H1 (cell line): ENCODE data around the gene PTTG1IP. TPM values are rescaled to one million over a fixed set of nuclear protein-coding genes. Genes with fewer than 3 reads are reported as not detected.
A peak's percentile ranks its signal among the peaks of the same experiment; 100 is the strongest.

ENCODE experiments used
- CTCF ChIA-PET: fragments of 300-600 bp; sonication (Branson Sonifier 250); formaldehyde crosslinking; loops from one replicate; lab custom pipeline; 2021; ENCODE audit not compliant: partially characterized antibody; lab: Charles Lee
- POLR2A ChIA-PET: fragments of 300-600 bp; sonication (Branson Sonifier 250); formaldehyde crosslinking; loops from one replicate; lab custom pipeline; 2021; ENCODE audit warnings: inconsistent platforms; ENCODE audit not compliant: partially characterized antibody; lab: Charles Lee
- DNase-seq, 2 experiments: peaks; one replicate each; pipeline versions ENCODE4 v3.0.0 to v3.0.0-alpha.2; 2010 to 2022; ENCODE audit warnings: low spot score in 2 of 2, low read depth in 1 of 2, mixed read lengths in 1 of 2
- FAIRE-seq: peaks from 2 replicates; lab custom pipeline; 2011; peaks lifted over from hg19 to GRCh38; lab: Jason Lieb, UNC
- H2AFZ ChIP-seq: 2 replicates; pipeline ENCODE4 v1.8.1; 2012; ENCODE audit warnings: low read length, inconsistent platforms
- H2AK5ac ChIP-seq: 2 replicates; pipeline ENCODE4 v1.6.1; 2013; ENCODE audit warnings: low read depth, low read length
- H2BK120ac ChIP-seq: replicated peaks from 2 replicates; pipeline ENCODE3; 2013; ENCODE audit warnings: low read depth, low read length, inconsistent platforms
- H2BK12ac ChIP-seq: 2 replicates; pipeline ENCODE4 v1.6.1; 2013; ENCODE audit warnings: low read depth, low read length
- H2BK15ac ChIP-seq: 2 replicates; pipeline ENCODE4 v1.6.1; 2013; ENCODE audit warnings: low read length
- H2BK20ac ChIP-seq: 2 replicates; pipeline ENCODE4 v1.6.1; 2013; ENCODE audit warnings: low read length
- H2BK5ac ChIP-seq: 2 replicates; pipeline ENCODE4 v1.6.1; 2013; ENCODE audit warnings: low read depth, low read length
- H3K14ac ChIP-seq: 2 replicates; pipeline ENCODE4 v1.6.1; 2013; ENCODE audit warnings: inconsistent platforms; ENCODE audit not compliant: insufficient read length
- H3K18ac ChIP-seq: 2 replicates; pipeline ENCODE4 v1.6.1; 2013; ENCODE audit warnings: low read length; ENCODE audit errors: extremely low read depth
- H3K23ac ChIP-seq: 2 replicates; pipeline ENCODE4 v1.6.1; 2013; ENCODE audit warnings: inconsistent platforms; ENCODE audit not compliant: insufficient read length
- H3K23me2 ChIP-seq: 2 replicates; pipeline ENCODE4 v1.6.1; 2013; ENCODE audit warnings: low read depth, low read length
- H3K27ac ChIP-seq: 2 replicates; pipeline ENCODE4 v1.6.1; 2011; ENCODE audit warnings: low read depth, low read length, inconsistent platforms
- H3K27me3 ChIP-seq, 4 experiments: replicated peaks in 1 of 4; 1 replicate in 1 of 4; 2 replicates in 3 of 4; pipeline versions ENCODE4 v1.6.1 to v1.8.1; 2011 to 2013; ENCODE audit warnings: low read length in 3 of 4, mild to moderate bottlenecking in 3 of 4, inconsistent platforms in 2 of 4, mixed read lengths in 2 of 4, moderate library complexity in 1 of 4; ENCODE audit not compliant: control insufficient read depth in 3 of 4, insufficient read depth in 3 of 4; ENCODE audit errors: extremely low read depth in 1 of 4
- H3K36me3 ChIP-seq, 4 experiments: 2 replicates each; pipeline versions ENCODE4 v1.6.1 to v1.8.1; 2011 to 2013; ENCODE audit warnings: mild to moderate bottlenecking in 4 of 4, low read length in 3 of 4, moderate library complexity in 2 of 4, control low read depth in 1 of 4, inconsistent platforms in 1 of 4; ENCODE audit not compliant: insufficient read depth in 4 of 4, control insufficient read depth in 2 of 4
- H3K4ac ChIP-seq: replicated peaks from 2 replicates; pipeline ENCODE3; 2013; ENCODE audit warnings: low read length, low read depth, mixed read lengths, inconsistent platforms; ENCODE audit not compliant: insufficient read length
- H3K4me1 ChIP-seq, 4 experiments: replicated peaks in 1 of 4; 1 replicate in 1 of 4; 2 replicates in 3 of 4; pipeline versions ENCODE4 v1.6.1 to v1.8.1; 2011 to 2013; ENCODE audit warnings: low read length in 3 of 4, inconsistent platforms in 2 of 4, mixed read lengths in 1 of 4; ENCODE audit not compliant: insufficient read depth in 4 of 4, control insufficient read depth in 3 of 4
- H3K4me2 ChIP-seq, 2 experiments: 2 replicates each; pipeline versions ENCODE4 v1.6.1 to v1.8.1; 2011 to 2013; ENCODE audit warnings: low read depth in 2 of 2, low read length in 2 of 2, control low read depth in 1 of 2, inconsistent platforms in 1 of 2, mild to moderate bottlenecking in 1 of 2; ENCODE audit not compliant: insufficient read depth in 1 of 2
- H3K4me3 ChIP-seq, 4 experiments: fragments of 200-600, 300-600 bp in 1 of 4; sonication (generic), shearing (Covaris generic), sonication (Bioruptor Twin) in 1 of 4; 2 replicates each; pipeline versions ENCODE4 v1.5.1 to v1.8.1; 2011 to 2016; ENCODE audit warnings: low read length in 4 of 4, low read depth in 3 of 4, control low read depth in 2 of 4, inconsistent platforms in 2 of 4, mild to moderate bottlenecking in 2 of 4, mixed read lengths in 1 of 4, moderate library complexity in 1 of 4; ENCODE audit not compliant: insufficient read depth in 2 of 4; ENCODE audit errors: extremely low read depth in 1 of 4
- H3K56ac ChIP-seq: replicated peaks from 2 replicates; pipeline ENCODE3; 2013; ENCODE audit warnings: low read depth, mild to moderate bottlenecking, mixed read lengths, low read length, inconsistent platforms; ENCODE audit not compliant: insufficient read length
- H3K79me1 ChIP-seq: 2 replicates; pipeline ENCODE4 v1.6.1; 2013; ENCODE audit warnings: low read depth, low read length, control low read depth
- H3K79me2 ChIP-seq, 2 experiments: 2 replicates each; pipeline versions ENCODE4 v1.6.1 to v1.8.1; 2012 to 2013; ENCODE audit warnings: low read length in 2 of 2, mild to moderate bottlenecking in 2 of 2, inconsistent platforms in 1 of 2; ENCODE audit not compliant: insufficient read depth in 2 of 2, control insufficient read depth in 1 of 2
- H3K9ac ChIP-seq, 4 experiments: replicated peaks in 1 of 4; 1 replicate in 1 of 4; 2 replicates in 3 of 4; pipeline versions ENCODE4 v1.6.1 to v1.8.1; 2011 to 2013; ENCODE audit warnings: low read depth in 3 of 4, low read length in 3 of 4, control low read depth in 2 of 4, mild to moderate bottlenecking in 2 of 4, moderate library complexity in 2 of 4, inconsistent platforms in 1 of 4; ENCODE audit errors: extremely low read depth in 1 of 4
- H3K9me3 ChIP-seq, 2 experiments: 2 replicates each; pipeline versions ENCODE4 v1.6.1 to v1.8.1; 2012 to 2013; ENCODE audit warnings: mild to moderate bottlenecking in 2 of 2, moderate library complexity in 2 of 2, control low read depth in 1 of 2, inconsistent platforms in 1 of 2, low read depth in 1 of 2, low read length in 1 of 2, mixed read lengths in 1 of 2; ENCODE audit not compliant: insufficient read depth in 2 of 2
- H4K20me1 ChIP-seq, 2 experiments: replicated peaks in 1 of 2; 2 replicates each; pipeline versions ENCODE3 to v1.8.1; 2011 to 2013; ENCODE audit warnings: inconsistent platforms in 2 of 2, low read length in 2 of 2, mild to moderate bottlenecking in 1 of 2; ENCODE audit not compliant: insufficient read depth in 2 of 2, control insufficient read depth in 1 of 2
- H4K5ac ChIP-seq: 2 replicates; pipeline ENCODE4 v1.6.1; 2013; ENCODE audit warnings: low read length, low read depth, mixed read lengths, inconsistent platforms; ENCODE audit not compliant: insufficient read length
- H4K8ac ChIP-seq: 2 replicates; pipeline ENCODE4 v1.8.0; 2013; ENCODE audit warnings: mild to moderate bottlenecking, moderate library complexity, low read length, inconsistent platforms; ENCODE audit not compliant: insufficient read depth; ENCODE audit errors: extremely low read depth
- H4K91ac ChIP-seq: replicated peaks from 2 replicates; pipeline ENCODE3; 2013; ENCODE audit warnings: low read length, mixed read lengths, inconsistent platforms; ENCODE audit not compliant: insufficient read length
- CBX5 ChIP-seq: fragments of 300-800, 300-1000 bp; sonication (generic); IDR thresholded peaks from 2 replicates; pipeline ENCODE4 v1.7.1; 2016; ENCODE audit warnings: antibody characterized with exemption, low read length, low read depth
- JUN ChIP-seq: IDR thresholded peaks from 2 replicates; pipeline ENCODE4 v1.6.1; 2011; ENCODE audit warnings: low read depth, mild to moderate bottlenecking, improper control_type of control experiment, low read length
- NANOG ChIP-seq: IDR thresholded peaks from 2 replicates; pipeline ENCODE4 v1.6.1; 2011; ENCODE audit warnings: low read length, low read depth, mild to moderate bottlenecking, inconsistent platforms; ENCODE audit not compliant: insufficient read depth, poor library complexity, severe bottlenecking
- RAD21 ChIP-seq, 2 experiments: IDR thresholded peaks in 1 of 2; conservative IDR thresholded peaks in 1 of 2; 2 replicates each; pipeline ENCODE4 v1.6.1; 2011; ENCODE audit warnings: low read depth in 2 of 2, low read length in 2 of 2, improper control_type of control experiment in 1 of 2, inconsistent platforms in 1 of 2, mild to moderate bottlenecking in 1 of 2, moderate library complexity in 1 of 2
- SIN3A ChIP-seq, 2 experiments: IDR thresholded peaks in 1 of 2; conservative IDR thresholded peaks in 1 of 2; 2 replicates each; pipeline ENCODE4 v1.6.1; 2011 to 2012; ENCODE audit warnings: low read length in 2 of 2, improper control_type of control experiment in 1 of 2, low read depth in 1 of 2, mild to moderate bottlenecking in 1 of 2
- WGBS, 2 experiments: shearing (Covaris generic) in 1 of 2; methylation state at CpG; one replicate each; pipeline versions ENCODE4 v1.1.6 to v1.1.7; 2013 to 2015; ENCODE audit warnings: low lambda C conversion rate in 2 of 2, mixed read lengths in 2 of 2, inconsistent platforms in 1 of 2, low coverage in 1 of 2, missing lambda C conversion rate in 1 of 2; ENCODE audit not compliant: insufficient replicate concordance in 2 of 2, insufficient coverage in 1 of 2, insufficient read length in 1 of 2; ENCODE audit errors: extremely low coverage in 1 of 2, missing lambda C conversion rate in 1 of 2; 5-methylcytosine and 5-hydroxymethylcytosine counted together
- polyA plus RNA-seq, 7 experiments: library from polyadenylated mRNA; depleted of rRNA in 3 of 7; stranded (reverse) in 5 of 7; unstranded in 2 of 7; fragments of >200 nt in 5 of 7; fragments of 200-250 nt in 2 of 7; gene quantifications; 1 replicate in 5 of 7; 2 replicates in 1 of 7; 4 replicates in 1 of 7; pipeline versions ENCODE4 v1.2.1 to v1.2.3, GENCODE V29; 2011 to 2013; ENCODE audit warnings: missing spikeins in 2 of 7, mixed read lengths in 2 of 7
- total RNA-seq: library from RNA; stranded (reverse); fragmentation: NEBNext Ultra II Directional; extraction: Animal tissue kit (Norgen Biotek cat#: 25700); gene quantifications from 2 replicates; pipeline ENCODE4 v1.2.1, GENCODE V29; 2021
- TF ChIP-seq, protein P1 (sequence below): IDR thresholded peaks from 2 replicates; pipeline ENCODE4 v1.6.1; 2012; ENCODE audit warnings: inconsistent platforms

The PTTG1IP gene
- total and polyA plus RNA-seq, 2 of the 8 experiments (the other 6 are each of a cell fraction or from before 2014, with no cell fraction given): 90.8 to 130 TPM

DNA sequence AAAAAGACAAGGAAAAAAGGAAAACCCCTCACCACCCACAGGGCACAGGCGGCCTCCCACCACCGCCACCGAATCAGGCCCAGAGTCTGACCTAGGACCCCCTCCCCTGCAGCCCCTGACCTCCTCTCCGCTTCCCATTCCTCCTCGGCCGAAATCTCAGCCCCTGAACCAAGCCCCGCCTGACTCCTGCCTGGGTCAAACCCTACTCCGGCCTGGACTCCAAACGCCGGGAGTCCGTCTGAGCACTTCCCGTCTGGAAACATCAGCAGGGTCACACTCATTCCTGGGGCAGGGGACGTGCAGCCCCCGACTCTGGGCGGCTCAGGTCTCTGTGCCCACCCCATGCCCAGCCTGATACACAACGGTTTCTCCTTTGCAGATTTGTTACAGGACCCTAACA, 29.2 kb downstream of the PTTG1IP start:
- Histone ChIP-seq H3K4ac (no peak overlapping the region), H3K36me3 (peaks cover 1 to 6% (median 3%) of the 10 kb centered on the region in 4 experiments; a peak in 4 of 8 replicates), H3K18ac (no peak overlapping the region; the same call in none of the 2 replicates), H4K5ac (no peak overlapping the region), H2BK15ac (no peak overlapping the region), H2BK12ac (no peak overlapping the region)
- FAIRE-seq: no peak
- TF ChIP-seq CBX5: no peak
- TF ChIP-seq, protein P1, sequence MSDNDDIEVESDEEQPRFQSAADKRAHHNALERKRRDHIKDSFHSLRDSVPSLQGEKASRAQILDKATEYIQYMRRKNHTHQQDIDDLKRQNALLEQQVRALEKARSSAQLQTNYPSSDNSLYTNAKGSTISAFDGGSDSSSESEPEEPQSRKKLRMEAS: no peak
- TF ChIP-seq SIN3A (conservative IDR thresholded peaks at IDR 0.05 in 1 of 2, IDR thresholded peaks at IDR 0.05 in 1 of 2; ENCODE audit: low read depth in 1 of 2, low read length in 2 of 2): no peak
- TF ChIP-seq NANOG: no peak
- no peak for TF ChIP-seq JUN
- TF ChIP-seq RAD21 (IDR thresholded peaks at IDR 0.05 in 1 of 2, conservative IDR thresholded peaks at IDR 0.05 in 1 of 2; ENCODE audit: low read depth in 2 of 2, low read length in 2 of 2): no peak
- TF ChIP-seq, all 59 proteins: peak for 0
- H2AK5ac ChIP-seq: no peak overlapping the region
- H4K91ac ChIP-seq: no peak overlapping the region
- H3K9ac ChIP-seq: no peak overlapping the region
- H2BK5ac ChIP-seq: peak overlapping the region; percentile 35; the same call in 1 of the 2 replicates
- H3K4me2 ChIP-seq: peak overlapping the region; percentile 40 to 49; a peak in 1 of 4 replicates
- H2AFZ ChIP-seq: 0 out of 2 replicates have a peak overlapping the region, but pooled peaks have one; percentile 29
- peak overlapping the region in 1 of 4 experiments; percentile 24; a peak in 1 of 8 replicates for H3K4me3 ChIP-seq
- peaks cover 0 to 16% (median 4%) of the 10 kb centered on the region in 4 experiments; a peak in 5 of 7 replicates for H3K4me1 ChIP-seq
- no peaks in the 10 kb centered on the region for H3K79me2 ChIP-seq
- H3K9me3 ChIP-seq: no peaks in the 10 kb centered on the region; a peak in 1 of 4 replicates
- CTCF ChIA-PET: interaction anchor here (0.9 to 1.0 kb wide), 2 partner anchors 36 to 46 kb away, joined by 3 to 4 read pairs; no protein-coding TSS in a partner anchor
- H3K23ac ChIP-seq: no peak overlapping the region
- H3K79me1 ChIP-seq: no peaks in the 10 kb centered on the region
- H2BK20ac ChIP-seq: no peak overlapping the region; the same call in 1 of the 2 replicates
- peaks cover 3% of the 10 kb centered on the region for H3K23me2 ChIP-seq
- peaks cover 0 to 4% of the 10 kb centered on the region in 2 experiments for H4K20me1 ChIP-seq
- H3K27ac ChIP-seq: no peak overlapping the region
- H3K56ac ChIP-seq: no peak overlapping the region
- WGBS, 2 experiments: 75% methylated on average over 15 of the region's 16 CpGs; no CpG with 5 or more reads in 1 of the 2 experiments
- no peak for DNase-seq
- no peak overlapping the region for H2BK120ac ChIP-seq
- H3K27me3 ChIP-seq: no peaks in the 10 kb centered on the region
- H3K14ac ChIP-seq: no peak overlapping the region
- no peak overlapping the region for H4K8ac ChIP-seq
- POLR2A ChIA-PET: interaction anchor here (0.6 kb wide), 2 partner anchors 28 to 45 kb away, joined by 3 read pairs; no protein-coding TSS in a partner anchor
